Fibroblast of upper back skin (primary cell): ENCODE results near the gene ZRANB1.
"Not testable (repeated sequence)": the region's sequence is repeated elsewhere in the genome, so short reads cannot be mapped to it uniquely, and the experiment has no call there.

Experiments used
- DNase-seq: peaks from one replicate; pipeline ENCODE4 v3.0.0-alpha.2; 2013

ZRANB1 gene

DNA sequence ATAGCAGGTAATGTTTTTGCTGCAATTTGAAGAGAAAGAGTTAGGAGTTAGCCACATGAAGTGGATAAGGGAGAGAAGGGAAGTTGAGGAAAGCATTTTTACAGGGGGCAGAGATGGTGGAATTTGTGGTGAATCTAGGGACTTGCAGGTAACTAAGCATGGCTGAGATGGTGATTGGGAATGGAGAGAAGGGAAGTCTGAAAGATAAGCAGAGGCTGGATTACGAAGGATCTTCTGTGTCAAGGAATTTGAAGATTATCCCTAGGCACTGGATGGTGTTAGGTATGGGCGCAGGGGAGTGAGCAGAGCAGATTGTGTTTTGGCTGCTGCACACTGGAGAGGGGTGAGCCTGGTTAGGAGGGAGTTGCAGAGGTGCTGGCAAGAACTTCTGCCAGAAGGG, 25.3 kb downstream of the ZRANB1 start:
- DNase-seq: no peak

DNA sequence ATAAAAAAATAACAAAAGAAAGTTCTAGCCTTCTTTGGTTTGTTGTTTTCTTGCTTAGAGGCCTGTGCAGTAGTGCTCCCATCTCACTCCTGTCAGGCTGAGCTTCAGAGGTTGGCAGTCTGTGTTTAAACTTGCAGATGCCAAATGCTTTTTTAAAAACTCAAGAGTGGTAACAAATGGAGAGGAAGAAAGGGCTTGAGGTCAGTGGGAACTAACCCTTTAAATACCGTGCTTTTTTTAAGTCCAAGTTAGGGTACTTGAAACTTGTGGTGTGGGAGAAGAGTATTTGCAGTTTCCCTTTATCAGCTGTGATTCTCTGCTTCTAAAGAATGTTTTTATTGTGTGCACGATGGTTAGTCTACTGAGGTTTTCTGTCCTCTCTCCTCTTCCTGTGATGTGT, 29.4 kb downstream of the ZRANB1 start:
- DNase-seq: no peak

DNA sequence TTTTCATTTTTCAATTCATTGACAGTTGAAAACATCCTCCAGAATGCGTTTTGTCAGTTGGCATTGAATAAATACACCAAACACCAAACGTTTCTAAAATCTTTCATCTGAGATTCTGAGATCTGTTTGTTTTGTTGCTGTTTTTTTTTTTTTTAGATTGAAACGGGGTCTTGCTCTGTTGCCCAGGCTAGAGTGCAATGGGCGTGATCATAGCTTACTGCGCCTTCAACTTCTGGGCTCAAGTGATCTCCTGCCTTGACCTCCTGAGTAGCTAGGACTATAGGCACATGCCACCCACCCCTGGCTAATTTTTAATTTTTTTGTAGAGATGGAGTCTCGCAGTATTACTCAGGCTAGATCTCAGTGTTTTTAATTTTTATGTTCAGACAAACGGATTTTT, 30.7 kb downstream of the ZRANB1 start:
- DNase-seq: no peak

DNA sequence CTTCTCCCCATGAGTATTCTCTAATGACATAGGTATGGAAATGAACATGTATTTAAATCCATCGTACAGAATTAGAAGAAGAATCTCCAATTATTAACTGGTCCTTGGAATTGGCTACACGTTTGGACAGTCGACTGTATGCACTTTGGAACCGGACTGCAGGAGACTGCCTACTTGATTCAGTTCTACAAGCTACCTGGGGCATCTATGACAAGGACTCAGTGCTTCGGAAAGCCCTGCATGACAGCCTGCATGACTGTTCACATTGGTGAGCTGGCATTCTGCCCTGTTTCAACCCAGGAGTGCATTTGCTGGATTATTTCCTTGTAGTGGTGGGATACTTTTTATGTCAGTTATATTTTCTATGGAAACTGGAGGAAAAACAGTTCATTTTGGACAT, 32.2 kb downstream of the ZRANB1 start:
- no peak for DNase-seq

DNA sequence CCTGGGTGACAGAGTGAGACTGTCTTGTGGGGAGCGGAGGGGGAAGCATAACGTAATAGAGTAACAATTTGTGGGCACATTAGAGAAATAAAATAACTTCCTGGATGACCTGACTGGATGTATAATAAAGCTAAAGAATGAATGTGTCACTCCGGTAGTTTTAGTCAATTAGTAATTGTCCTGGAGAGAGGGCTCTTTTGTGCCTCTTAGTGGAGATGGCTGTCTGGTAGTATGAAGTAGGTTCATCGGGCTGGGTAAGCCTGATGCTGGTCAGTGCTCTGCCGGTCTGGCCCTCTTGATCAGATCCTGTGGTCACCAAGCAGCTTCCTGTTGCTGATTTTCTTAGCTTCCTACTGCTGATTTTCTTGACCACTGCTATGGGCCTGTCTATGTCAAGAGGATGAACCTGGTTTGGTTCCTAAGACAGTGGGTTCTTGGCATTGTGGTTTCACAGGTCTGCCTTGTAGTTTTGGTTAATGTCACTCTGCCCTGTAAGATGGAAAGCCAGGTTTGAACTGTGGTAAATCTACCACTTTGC, 34.1 kb downstream of the ZRANB1 start:
- DNase-seq: no peak

DNA sequence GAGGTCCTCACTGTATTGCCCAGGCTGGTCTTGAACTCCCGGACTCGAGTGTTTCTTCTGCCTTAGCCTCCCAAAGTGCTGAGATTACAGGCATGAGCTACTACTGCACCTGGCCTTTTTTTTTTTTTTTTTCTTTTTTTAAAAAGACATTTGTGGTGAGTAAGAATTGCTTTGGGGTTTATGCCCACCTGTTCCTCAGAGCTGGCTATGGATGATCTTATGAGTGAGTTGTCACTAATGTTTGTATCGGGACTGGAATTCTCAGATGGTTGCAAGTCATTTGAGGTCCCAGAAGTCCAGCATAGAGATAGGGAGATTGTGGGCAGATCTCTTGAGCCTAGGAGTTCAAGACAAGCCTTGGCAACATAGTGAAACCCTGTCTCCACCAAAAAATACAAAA, 35.2 kb downstream of the ZRANB1 start:
- DNase-seq: no peak

DNA sequence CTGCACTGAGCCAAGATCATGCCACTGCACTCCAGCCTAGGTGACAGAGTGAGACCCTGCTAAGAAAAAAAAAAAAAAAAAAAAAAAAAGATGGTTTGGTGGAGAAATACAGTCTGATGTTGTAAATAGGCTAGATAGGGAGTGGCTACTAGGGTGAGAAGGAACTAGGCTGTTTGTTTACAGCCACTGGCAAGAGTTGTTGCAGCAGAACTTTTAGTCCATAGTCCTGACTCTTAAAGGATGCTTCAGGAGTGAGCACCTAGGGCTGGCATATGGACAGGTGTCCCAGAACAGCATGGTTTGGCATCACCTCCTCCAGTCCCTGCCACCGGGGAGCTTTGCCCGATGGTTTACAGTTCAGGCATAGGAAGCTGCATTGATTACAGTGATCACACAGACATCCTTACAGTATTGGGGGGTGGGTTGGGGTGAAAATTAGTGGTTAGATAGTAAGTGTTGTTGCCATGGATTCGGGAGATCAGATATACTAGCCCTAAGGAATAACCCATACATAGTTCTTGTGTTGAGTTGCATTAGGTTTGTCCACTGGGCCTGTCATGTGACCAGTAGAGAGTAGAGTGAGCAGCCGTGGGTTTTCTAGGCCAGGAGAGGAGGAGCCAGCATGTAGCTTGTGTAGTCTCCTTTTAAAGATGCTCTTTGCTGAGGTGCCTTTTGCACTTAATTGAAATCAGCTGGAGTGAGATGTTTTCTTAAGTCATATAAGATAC, 35.9 kb downstream of the ZRANB1 start:
- no peak for DNase-seq

DNA sequence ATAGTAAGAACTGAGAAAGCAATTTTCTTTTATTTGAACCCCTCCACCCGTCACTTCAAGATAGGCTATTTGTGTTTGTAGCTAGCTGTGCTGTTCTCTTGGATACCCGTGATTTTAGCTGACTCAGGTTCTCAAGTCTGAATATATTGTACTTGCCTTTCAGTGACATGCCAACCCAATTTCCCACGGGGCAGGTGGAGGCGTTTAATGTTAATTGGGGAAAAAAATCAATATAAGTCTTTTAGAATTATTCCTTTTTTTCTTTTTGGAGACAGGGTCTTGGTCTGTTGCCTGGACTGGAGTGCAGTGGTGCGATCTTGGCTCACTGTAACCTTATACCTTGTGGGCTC, 36.4 kb downstream of the ZRANB1 start:
- no peak for DNase-seq

DNA sequence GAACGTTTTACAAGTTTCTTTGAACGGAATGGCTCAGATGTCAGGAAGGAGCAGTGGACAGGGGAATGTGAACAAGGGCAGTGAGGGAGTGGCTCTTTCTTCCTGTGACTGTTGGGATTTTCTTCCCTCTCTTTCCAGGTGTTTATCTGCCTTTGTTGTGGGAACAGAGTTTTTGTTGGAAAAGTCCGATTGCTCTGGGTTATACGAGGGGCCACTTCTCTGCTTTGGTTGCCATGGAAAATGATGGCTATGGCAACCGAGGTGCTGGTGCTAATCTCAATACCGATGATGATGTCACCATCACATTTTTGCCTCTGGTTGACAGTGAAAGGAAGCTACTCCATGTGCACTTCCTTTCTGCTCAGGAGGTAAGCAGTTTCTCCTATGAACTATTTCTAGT, 41.4 kb downstream of the ZRANB1 start:
- no peak for DNase-seq

DNA sequence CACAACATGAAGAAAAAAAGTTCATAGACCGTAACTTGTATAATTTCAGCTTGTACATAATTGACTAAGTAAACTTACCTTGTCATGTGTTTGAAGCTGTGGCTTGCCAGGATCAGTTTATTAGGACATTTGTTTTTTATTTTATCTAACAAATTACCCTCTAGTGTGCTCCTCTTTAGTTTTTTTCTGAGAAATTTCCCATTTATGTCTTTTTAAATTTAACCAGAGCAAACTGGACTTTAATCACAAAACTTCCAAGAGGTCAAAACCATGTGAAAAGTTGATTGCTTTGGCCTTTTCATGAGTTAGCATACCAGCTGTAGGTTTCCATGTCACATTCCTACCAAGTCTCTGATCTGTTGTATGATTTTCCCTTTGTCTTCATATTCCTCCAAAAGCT, 42.5 kb downstream of the ZRANB1 start:
- DNase-seq: no peak

DNA sequence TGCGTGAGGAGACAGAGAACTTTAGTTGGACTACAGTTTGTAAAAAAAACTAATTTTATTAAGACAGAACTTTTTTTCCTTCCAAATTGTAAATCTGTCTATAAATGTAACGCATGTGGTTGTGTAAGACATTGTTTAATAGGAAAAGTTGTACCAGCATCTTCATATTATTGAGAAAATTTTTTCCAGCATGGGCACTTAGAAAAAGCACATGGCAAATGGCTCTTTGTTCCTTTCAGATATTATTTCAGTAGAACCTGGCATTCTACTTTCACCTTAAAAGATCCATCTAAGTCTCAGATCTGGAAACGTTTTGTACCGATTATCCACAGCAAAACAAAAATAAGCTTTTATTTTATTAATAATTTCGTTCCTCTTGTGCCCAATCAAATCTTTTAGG, 43.2 kb downstream of the ZRANB1 start:
- no peak for DNase-seq

DNA sequence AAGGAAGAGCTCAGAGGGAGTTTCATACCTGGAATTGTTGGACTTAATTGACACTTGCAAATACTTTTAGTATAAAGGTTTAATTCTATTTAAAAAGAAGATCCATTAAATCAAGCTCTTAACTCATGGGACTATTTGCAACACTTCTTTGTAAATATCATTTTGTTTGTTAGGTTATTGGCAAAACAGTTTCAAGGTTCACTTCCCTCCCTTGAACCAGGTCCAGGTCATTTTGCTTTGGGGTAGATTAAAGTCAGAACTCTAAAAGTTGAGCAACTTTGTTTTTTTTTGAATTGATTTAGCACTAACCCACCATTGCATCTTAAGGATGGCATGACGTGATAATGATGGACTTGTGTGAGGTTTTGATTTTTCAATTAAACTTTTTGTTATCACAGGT, 45.9 kb downstream of the ZRANB1 start:
- no peak for DNase-seq

DNA sequence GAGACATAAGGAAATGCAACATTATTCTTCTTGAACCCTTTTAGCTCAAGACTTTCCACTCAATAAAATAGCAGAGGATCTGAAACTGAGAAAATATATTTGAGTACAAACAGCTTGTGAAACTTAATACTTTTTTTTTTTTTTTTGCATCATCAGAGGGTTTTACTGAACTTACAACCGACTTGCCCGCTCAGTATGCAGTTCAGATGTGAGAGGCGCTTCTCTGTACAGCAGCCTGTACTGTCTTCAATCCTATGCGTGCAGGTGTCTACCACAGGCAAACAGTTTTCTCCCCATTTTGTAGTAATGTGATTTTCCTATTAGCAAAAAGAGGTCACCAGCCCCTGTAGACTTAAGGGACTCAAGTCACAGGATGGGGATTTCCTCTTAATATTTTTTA, 46.8 kb downstream of the ZRANB1 start:
- DNase-seq: not testable (repeated sequence)

DNA sequence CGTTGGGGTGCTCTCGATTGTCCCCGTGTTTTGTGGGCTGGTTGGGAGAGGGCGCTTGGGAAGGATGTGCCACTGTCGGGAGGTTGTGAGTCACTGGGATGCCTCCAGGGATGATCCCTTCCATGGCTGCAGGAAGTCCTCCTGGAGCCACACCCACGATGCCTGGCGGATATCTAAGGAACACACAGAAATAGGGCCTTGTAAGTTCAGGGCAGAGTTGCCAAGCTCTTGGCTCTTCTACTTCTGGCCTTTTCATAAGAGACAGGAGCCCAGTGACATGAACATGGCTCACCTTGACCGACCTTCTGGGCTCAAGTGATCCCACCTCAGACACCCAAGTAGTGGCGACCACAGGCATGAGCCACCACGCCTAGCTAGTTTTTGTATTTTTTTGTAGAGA, 47.6 kb downstream of the ZRANB1 start:
- no peak for DNase-seq

DNA sequence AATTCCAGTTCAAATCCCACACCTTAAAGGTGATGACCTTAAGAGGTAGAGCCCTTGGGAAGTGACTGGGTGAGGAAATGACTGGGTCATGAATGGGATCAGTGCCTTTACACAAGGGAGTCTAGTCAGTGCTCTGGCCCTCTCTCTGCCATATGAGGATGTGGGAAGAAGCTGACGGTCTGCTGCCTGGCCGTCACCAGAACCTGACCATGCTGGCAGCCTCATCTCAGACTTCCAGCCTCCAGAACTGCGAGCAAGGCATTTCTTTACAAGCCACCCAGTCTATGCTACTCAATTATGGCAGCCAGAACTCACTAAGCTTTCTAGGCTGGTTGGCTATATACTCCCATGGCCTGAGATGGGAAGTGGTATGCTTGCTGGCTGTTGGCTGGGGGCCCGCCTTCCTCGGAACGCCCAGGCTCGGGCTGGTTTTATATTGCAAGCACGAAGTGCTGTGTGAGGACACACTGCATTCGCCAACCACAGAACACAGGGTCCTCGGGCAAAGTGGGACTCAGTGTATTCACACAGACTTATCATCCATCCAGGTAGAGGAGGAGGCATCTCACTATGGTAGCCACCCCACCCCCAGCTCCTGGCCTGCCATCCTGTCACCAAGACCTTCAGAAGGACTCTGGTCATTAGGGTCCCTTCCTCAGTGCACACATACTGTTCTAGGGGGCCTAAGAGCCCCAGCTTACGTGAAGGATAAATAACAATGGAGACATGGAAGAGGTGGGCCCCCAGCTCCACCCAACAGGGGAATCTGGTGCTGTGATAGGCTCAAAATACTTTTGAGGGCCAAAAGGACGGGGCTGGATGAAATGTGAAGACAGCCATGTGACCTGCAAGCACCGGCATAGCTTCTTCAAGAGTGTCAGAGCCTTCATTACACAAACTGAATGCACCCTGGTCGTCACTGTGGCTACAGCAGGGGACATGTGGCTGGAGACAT, 49.0 kb downstream of the ZRANB1 start:
- no peak for DNase-seq

DNA sequence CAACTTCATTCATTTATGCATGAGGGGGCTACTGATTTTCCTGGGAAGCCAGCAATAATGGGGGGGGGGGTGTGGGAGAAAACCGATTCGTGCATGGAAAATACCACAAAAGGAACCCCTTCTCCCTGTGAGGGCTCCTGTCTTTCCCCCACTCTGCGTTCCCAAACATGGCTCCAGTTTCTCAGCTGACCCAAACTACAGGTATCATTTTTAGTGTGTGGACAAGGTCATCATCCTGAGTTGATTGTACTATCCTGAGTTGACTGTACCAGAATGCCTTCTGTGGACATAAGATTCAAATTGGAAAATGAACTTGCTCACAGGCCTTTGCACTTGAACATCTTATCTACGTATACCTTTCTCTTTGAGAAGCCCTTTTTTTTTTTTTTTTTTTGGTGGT, 49.9 kb downstream of the ZRANB1 start:
- DNase-seq: no peak

DNA sequence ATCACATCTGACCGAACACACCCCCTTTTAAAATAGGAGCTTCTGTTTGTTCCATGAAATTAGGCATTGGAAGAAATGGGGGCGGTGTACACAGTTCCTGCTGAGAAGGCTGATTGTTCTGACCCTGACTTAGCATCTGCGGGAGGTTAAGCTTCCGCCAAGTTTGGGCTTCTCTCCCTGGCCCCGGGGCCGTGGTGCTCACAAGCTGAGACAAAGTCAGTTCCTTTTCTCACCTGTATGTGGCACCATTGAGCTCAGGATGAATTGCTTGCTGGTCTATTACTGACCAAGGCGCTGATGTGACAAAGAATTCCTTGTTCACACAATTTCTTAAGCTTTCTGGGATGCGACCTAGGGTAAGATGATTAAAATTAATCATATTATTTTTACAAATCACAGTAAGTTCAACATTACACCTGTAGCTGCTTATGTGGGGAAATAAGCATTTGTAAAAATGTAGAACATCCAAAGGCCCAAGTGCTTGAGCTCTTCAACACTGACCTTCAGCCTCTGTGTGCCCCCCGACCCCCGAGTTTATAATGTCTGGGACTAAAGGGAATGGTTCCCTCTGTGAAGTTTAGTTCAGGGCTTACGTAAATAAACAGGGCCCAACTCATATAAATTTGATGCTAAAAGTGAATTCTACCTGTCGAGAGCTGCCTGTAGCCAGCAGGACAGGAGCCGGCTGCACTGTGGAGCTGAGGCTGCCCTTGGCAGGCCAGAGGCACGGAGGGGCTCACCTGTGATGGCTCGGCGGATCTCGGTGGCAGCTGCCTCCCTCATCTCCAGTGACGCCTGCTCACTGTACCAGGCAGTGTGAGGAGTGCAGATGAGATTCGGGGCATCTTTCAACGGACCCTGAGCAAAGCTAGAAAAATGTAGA, 50.8 kb downstream of the ZRANB1 start:
- DNase-seq: peak; percentile 63

DNA sequence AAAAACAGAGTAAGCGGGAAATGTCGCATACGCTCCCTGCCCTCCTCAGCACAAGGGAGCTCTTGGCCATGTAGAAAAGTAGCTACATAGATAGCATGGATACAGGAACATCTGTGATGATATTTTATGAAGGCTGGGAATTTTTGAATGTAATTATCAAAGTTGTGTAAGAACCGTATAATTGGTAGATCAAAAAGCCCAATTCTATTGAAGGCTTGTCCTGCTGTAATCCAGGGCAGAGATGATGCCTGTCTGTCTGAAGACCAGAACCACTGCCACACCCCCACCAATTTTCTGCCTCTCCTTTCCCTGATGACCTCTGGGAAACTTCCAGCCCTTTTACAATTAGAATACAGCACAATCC, 51.4 kb downstream of the ZRANB1 start:
- no peak for DNase-seq

DNA sequence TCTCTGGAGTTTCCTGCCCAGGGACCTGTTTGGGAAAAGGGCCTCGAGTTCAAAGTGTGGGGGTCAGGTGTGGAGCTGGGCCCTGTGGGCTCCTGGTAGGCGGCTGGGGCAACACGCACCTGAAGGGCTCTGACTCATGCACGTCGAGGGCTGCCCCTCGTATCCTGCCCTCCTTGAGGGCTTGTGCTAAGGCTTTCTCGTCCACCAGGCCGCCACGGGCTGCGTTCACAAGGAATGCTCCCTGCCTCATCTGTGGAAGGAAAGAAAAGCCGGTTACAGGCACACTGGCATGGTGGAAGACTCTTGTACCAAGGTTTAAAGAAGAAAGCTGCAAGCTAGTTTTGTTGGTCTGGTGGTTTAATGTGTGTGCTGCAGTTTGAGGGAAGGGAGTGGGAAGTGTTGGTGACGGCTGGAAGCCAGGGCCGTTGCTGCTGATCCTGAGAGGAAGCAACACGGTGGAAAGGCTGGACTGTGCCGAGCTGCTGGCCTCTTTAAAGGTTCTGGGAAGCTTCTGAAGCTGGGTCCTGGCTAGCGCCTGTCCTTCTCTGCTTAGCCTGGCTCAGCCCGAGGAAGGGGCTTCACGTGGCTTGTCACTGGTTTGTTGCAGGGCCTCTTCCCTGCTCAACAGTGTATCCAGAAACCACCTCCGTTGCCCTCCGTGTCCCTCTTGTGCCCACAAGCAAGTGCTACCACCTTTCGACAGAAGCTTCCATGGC, 52.0 kb downstream of the ZRANB1 start:
- DNase-seq: no peak

DNA sequence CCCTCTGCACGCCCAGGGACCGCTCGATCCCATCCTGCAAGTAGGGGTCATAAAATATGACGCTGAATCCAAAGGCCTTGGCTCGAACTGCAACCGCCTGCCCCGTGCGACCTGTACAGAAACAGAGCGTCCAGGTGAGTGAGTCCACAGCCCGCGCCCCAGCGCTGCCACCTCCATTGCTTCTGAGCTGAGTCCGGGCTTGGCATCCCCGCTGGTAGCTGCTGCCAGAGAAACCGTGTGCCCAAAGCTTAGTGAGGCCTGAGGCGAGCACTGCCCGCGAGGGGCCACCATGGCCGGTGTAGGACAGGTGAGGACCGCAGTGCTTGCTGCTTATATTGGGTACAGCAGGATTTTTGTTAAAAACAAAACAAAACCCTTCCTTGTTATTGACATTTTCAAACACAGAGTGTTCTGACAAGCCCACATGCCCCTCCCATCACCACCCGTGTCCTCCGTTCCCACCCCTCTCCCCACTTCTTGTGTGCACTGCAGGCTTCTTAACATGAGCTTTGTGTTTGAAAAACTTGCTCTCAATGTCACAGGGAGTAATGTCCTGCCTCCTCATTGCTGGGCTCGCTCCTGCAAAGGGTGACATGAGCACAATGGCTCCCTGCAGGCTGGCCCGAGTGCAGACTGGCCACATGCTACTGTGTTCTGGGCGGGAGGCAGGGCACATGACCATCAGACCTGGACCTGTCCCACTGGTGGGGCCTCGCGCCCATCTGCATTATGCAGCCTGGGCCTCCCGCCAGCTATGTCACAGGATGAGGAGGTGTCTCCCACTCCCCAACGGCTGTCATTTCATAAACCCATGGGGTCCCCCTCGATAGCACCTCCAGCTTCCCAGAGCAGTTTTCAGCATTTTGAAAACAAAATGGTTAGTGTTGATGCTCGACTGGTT, 52.9 kb downstream of the ZRANB1 start:
- no peak for DNase-seq

DNA sequence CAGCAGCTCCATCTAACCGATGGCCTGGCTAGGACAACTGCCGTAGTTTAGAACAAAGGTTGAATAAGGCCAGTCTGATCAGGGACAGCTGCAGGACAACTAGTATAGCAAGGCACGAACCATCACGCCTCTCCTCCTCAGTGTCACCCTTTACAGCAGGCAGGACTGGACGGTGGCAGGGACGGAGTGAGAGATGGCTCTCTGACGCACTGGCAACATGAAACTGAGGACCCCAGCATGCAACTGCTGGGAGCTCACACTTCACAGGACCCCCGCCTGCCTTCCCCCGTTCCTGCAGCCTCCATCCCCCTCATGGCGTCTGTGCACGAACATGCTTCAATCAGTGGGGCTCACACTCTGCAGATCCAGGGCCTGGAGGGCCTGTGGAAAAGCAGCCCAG, 53.7 kb downstream of the ZRANB1 start:
- DNase-seq: no peak
